HL-60 (cell line): Measurements from ENCODE around the gene PTPRG.

ENCODE experiments used
- DNase-seq, 2 experiments: peaks; one replicate each; pipeline ENCODE4 v3.0.0-alpha.2; 2010 to 2020; ENCODE audit warnings: low read depth in 1 of 2, low spot score in 1 of 2
- H3K27ac ChIP-seq: fragments of 250-450 bp; sonication (Bioruptor Pico); replicated peaks from 2 replicates; pipeline ENCODE4 v1.5.1; 2020; ENCODE audit warnings: mild to moderate bottlenecking, moderate library complexity
- H3K27me3 ChIP-seq: fragments of 250-450 bp; sonication (Bioruptor Pico); 2 replicates; pipeline ENCODE4 v1.5.1; 2021; ENCODE audit warnings: mild to moderate bottlenecking, moderate library complexity; ENCODE audit not compliant: insufficient read depth, poor library complexity, severe bottlenecking
- H3K4me3 ChIP-seq: replicated peaks from 2 replicates; pipeline ENCODE4 v1.5.1; 2011; ENCODE audit warnings: mild to moderate bottlenecking, control low read depth, low read length; ENCODE audit not compliant: insufficient read depth
- GABPA ChIP-seq: IDR thresholded peaks from 2 replicates; pipeline ENCODE4 v1.6.1; 2012; ENCODE audit warnings: low read depth
- POLR2AphosphoS5 ChIP-seq: IDR thresholded peaks from 2 replicates; pipeline ENCODE4 v1.6.1; 2012; ENCODE audit warnings: low read depth
- SPI1 ChIP-seq: IDR thresholded peaks from 2 replicates; pipeline ENCODE4 v1.6.1; 2012; ENCODE audit warnings: low read depth, mild to moderate bottlenecking, borderline replicate concordance
- TF ChIP-seq, protein P1 (sequence below): IDR thresholded peaks from 2 replicates; pipeline ENCODE4 v1.6.1; 2012; ENCODE audit warnings: low read depth; ENCODE audit not compliant: insufficient replicate concordance
- TF ChIP-seq, protein P2 (sequence below): IDR thresholded peaks from one replicate; pipeline ENCODE4 v1.5.1; 2011; ENCODE audit warnings: low read length, control low read depth, inconsistent platforms; ENCODE audit not compliant: insufficient read depth

The PTPRG gene

DNA sequence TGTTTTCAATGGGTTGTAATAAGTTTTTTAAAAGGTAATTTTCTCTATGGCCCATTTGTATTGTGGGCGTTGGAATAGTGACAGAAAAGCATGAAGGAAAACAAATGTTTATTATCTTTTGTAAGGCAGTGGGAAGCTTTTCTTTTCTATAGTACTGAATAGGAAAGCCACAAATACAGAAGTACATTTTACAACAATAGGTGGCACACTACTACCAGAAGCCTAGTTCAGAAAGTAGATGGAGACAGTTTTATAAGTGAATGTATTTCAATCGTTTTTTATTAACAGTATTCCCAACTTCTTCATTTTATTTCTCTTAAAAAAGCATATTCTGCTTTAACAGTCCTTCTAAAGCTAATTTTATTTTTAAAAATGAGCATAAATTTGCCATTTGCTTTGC is 296.7 kb downstream of the PTPRG start:
- Histone ChIP-seq H3K27me3 (no peaks in the 10 kb centered on the region), H3K27ac (no peak overlapping the region), H3K4me3 (no peak overlapping the region)
- no peak for DNase-seq
- TF ChIP-seq, protein P1, sequence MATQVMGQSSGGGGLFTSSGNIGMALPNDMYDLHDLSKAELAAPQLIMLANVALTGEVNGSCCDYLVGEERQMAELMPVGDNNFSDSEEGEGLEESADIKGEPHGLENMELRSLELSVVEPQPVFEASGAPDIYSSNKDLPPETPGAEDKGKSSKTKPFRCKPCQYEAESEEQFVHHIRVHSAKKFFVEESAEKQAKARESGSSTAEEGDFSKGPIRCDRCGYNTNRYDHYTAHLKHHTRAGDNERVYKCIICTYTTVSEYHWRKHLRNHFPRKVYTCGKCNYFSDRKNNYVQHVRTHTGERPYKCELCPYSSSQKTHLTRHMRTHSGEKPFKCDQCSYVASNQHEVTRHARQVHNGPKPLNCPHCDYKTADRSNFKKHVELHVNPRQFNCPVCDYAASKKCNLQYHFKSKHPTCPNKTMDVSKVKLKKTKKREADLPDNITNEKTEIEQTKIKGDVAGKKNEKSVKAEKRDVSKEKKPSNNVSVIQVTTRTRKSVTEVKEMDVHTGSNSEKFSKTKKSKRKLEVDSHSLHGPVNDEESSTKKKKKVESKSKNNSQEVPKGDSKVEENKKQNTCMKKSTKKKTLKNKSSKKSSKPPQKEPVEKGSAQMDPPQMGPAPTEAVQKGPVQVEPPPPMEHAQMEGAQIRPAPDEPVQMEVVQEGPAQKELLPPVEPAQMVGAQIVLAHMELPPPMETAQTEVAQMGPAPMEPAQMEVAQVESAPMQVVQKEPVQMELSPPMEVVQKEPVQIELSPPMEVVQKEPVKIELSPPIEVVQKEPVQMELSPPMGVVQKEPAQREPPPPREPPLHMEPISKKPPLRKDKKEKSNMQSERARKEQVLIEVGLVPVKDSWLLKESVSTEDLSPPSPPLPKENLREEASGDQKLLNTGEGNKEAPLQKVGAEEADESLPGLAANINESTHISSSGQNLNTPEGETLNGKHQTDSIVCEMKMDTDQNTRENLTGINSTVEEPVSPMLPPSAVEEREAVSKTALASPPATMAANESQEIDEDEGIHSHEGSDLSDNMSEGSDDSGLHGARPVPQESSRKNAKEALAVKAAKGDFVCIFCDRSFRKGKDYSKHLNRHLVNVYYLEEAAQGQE: no peak
- TF ChIP-seq GABPA (no peak), POLR2AphosphoS5 (no peak), SPI1 (no peak)
- TF ChIP-seq, protein P2, sequence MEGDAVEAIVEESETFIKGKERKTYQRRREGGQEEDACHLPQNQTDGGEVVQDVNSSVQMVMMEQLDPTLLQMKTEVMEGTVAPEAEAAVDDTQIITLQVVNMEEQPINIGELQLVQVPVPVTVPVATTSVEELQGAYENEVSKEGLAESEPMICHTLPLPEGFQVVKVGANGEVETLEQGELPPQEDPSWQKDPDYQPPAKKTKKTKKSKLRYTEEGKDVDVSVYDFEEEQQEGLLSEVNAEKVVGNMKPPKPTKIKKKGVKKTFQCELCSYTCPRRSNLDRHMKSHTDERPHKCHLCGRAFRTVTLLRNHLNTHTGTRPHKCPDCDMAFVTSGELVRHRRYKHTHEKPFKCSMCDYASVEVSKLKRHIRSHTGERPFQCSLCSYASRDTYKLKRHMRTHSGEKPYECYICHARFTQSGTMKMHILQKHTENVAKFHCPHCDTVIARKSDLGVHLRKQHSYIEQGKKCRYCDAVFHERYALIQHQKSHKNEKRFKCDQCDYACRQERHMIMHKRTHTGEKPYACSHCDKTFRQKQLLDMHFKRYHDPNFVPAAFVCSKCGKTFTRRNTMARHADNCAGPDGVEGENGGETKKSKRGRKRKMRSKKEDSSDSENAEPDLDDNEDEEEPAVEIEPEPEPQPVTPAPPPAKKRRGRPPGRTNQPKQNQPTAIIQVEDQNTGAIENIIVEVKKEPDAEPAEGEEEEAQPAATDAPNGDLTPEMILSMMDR: no peak

- no peak for DNase-seq
- H3K27me3 ChIP-seq: no peaks in the 10 kb centered on the region
- TF ChIP-seq, protein P1: no peak
- TF ChIP-seq POLR2AphosphoS5 (no peak), GABPA (no peak)
- TF ChIP-seq, protein P2: no peak
- no peak overlapping the region for H3K27ac ChIP-seq
- H3K4me3 ChIP-seq: no peak overlapping the region
Measured at GRCh38 chr3:61861410-61861809, 300.0 kb downstream of the PTPRG start.

- H3K27me3 ChIP-seq: no peaks in the 10 kb centered on the region
- H3K27ac ChIP-seq: no peak overlapping the region
- TF ChIP-seq SPI1: no peak
- TF ChIP-seq GABPA: no peak
- TF ChIP-seq, protein P2: no peak
- TF ChIP-seq, protein P1: no peak
- TF ChIP-seq POLR2AphosphoS5: no peak
- DNase-seq: no peak
- H3K4me3 ChIP-seq: no peak overlapping the region
Measured at GRCh38 chr3:61862614-61863289, 301.4 kb downstream of the PTPRG start.
